GM18517 (cell line): ENCODE measurements around the gene ZMYM1.
"Not testable (repeated sequence)": the region's sequence is repeated elsewhere in the genome, so short reads cannot be mapped to it uniquely, and the experiment has no call there.

Experiments used
- ATAC-seq: cut with Tn5 transposase; IDR thresholded peaks from one replicate; pipeline ENCODE4 v1.9.1; 2021; ENCODE audit warnings: mild to moderate bottlenecking, moderate library complexity; ENCODE audit not compliant: unreplicated experiment

ZMYM1 gene

GRCh38 chr1:35073265-35073811, 5.8 kb upstream of the ZMYM1 start:
- ATAC-seq, result no peak

GRCh38 chr1:35076426-35076825, 2.8 kb upstream of the ZMYM1 start:
- not testable (repeated sequence) for ATAC-seq

GRCh38 chr1:35080171-35080854, 1.1 kb downstream of the ZMYM1 start:
- ATAC-seq, result no peak

- no peak for ATAC-seq
Observed at GRCh38 chr1:35085421-35085820, 6.2 kb downstream of the ZMYM1 start.

- no peak for ATAC-seq
Observed at GRCh38 chr1:35097224-35097623, 18.0 kb downstream of the ZMYM1 start.

GRCh38 chr1:35111106-35111505, 31.9 kb downstream of the ZMYM1 start:
- ATAC-seq, result no peak

- no peak for ATAC-seq
Observed at GRCh38 chr1:35112668-35113067, 33.5 kb downstream of the ZMYM1 start.

GRCh38 chr1:35115459-35116383, 36.5 kb downstream of the ZMYM1 start:
- no peak for ATAC-seq

GRCh38 chr1:35120458-35121133, 41.4 kb downstream of the ZMYM1 start:
- ATAC-seq, result no peak

GRCh38 chr1:35122311-35122710, 43.1 kb downstream of the ZMYM1 start:
- no peak for ATAC-seq

- ATAC-seq, result no peak
Observed at GRCh38 chr1:35126546-35126945, 47.4 kb downstream of the ZMYM1 start.

GRCh38 chr1:35129080-35129479, 49.9 kb downstream of the ZMYM1 start:
- no peak for ATAC-seq

GRCh38 chr1:35136780-35137179, 57.6 kb downstream of the ZMYM1 start:
- ATAC-seq, result no peak

GRCh38 chr1:35137590-35137989, 58.4 kb downstream of the ZMYM1 start:
- not testable (repeated sequence) for ATAC-seq

GRCh38 chr1:35142294-35142693, 63.1 kb downstream of the ZMYM1 start:
- not testable (repeated sequence) for ATAC-seq

- ATAC-seq, result not testable (repeated sequence)
Observed at GRCh38 chr1:35142728-35143127, 63.5 kb downstream of the ZMYM1 start.

GRCh38 chr1:35143737-35144508, 64.7 kb downstream of the ZMYM1 start:
- no peak for ATAC-seq

- not testable (repeated sequence) for ATAC-seq
Observed at GRCh38 chr1:35145892-35146549, 66.8 kb downstream of the ZMYM1 start.

GRCh38 chr1:35151220-35151619, 72.0 kb downstream of the ZMYM1 start:
- no peak for ATAC-seq

- ATAC-seq, result no peak
Observed at GRCh38 chr1:35164893-35165292, 85.7 kb downstream of the ZMYM1 start.
